GM18951 (cell line): Measurements from ENCODE around the gene DAD1.

Experiments
- POLR2A ChIP-seq: IDR thresholded peaks from 4 replicates; pipeline ENCODE4 v1.6.1; 2011; ENCODE audit warnings: mild to moderate bottlenecking; ENCODE audit not compliant: insufficient read length, insufficient read depth; ENCODE audit errors: extremely low read depth
- in situ Hi-C: fragments of 300-500 bp; cut with MboI; formaldehyde crosslinking; loops from one replicate; pipeline ENCODE4 v1.12.0; 2022; ENCODE audit warnings: low sequenced_read_pairs, mixed read lengths, inconsistent platforms; ENCODE audit not compliant: unreplicated experiment

Gene DAD1

DNA sequence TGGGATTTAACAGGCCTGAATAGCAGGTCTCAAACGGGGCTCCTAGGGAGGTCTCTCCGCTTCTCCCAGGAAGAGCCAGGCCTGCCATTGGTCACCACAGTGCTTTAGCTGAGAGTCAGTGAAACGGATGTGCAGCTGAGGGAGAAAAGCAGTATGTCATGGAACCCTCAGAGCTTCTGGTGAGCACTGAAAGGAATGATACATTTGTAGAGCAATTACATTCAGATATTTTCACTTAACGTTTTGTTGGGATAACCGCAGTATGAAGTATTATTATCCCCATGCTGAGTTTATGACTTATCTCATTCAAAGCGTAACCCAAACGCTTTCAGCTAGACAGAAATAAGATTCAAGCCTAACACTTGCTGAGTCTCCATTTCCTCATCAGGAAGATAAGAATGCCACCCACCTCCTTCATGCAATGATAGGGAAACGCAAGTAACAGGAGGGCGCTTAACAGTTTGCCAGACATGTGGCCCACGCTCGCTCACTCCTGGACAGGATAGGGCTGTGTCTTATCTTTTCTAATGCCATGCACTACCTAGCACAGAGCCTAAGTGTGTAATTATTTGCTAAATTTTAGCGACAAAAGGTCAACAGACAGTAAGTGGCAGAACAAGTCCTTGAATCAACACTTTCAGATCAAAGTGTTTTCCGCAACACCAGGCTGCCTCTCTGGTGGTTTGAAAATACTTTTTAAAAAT is 28.2 kb downstream of the DAD1 start:
- TF ChIP-seq POLR2A = no peak

DNA sequence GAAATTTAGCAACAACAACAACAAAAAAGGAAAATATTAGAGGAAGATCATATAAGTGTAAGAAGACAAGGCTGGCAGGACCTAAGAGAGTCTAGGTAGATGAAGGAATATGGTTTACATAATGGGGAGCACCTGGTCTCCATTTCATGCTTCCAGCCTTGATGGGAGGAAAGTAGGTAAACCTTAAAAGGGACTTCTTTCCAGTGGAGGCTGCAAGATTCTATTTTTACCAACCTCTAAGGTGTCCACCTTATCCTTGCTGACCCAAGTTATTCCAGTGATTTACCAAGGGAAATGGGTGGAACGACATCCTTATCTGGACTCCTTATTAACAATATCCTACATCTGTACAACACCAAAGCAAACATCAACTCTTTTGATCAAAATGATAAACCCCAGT is 30.0 kb downstream of the DAD1 start:
- in situ Hi-C loops = loop anchor here (25.0 kb wide), 1 partner anchor 503 kb away; the partner anchor contains the start of gene CDH24

More for the DNA sequence above, 28.2 kb downstream of the DAD1 start:
- in situ Hi-C loops = loop anchor here (25.0 kb wide), 1 partner anchor 501 kb away; the partner anchor contains the start of gene CDH24

DNA sequence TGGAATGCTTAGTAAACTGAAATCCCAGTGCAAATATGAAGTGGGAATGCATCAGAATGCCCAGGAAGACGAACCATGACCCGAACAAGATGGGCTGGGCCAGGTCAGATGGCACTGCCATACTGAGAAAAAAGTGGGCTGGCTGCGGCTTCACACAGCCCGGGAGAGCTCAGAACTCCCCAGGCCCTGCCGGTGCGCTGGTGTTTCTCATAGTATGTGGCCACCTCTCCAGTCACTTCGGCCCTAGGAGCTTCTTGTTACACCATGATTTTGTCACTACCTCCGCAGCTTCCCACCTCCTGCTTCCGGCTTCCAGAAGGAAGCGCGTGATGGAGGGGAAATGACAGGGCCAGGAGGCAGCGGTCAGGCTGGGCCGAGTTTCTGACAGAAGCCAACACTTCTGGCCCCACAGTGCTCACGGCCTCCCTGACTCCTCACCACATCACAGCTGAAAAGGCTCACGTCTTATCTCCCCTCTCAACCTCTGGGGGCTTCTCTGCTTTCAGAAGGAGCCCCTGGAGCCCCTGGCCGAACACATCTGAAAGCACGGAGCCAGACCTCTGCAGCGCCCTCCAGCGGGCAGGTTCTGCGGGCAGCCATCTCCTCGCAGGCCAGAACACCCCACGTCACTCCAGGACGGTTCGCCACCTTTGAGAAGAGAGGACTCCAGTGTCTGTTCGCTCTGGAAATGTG is 30.7 kb downstream of the DAD1 start:
- in situ Hi-C loops = loop anchor here (25.0 kb wide), 1 partner anchor 504 kb away; the partner anchor contains the start of gene CDH24
- no peak for TF ChIP-seq POLR2A

More for the DNA sequence above, 30.0 kb downstream of the DAD1 start:
- TF ChIP-seq POLR2A = no peak

DNA sequence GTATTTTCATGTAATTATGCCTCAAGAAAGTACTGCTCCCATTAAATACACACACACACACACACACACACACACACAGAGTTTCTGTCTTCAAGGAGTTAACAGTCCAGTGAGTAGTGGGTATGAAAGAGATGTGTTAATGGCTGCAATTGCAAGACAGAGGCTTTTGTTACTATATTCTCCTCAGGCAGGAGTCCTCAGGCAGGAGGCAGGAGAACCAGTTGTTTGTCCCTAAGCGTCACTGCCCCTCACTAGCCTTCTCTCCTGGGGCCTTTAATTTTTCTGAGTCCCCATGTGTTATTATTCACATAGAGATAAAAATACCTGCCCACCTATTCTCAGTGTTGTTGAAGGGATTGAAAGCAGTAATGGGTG is 31.2 kb downstream of the DAD1 start:
- TF ChIP-seq POLR2A = no peak
- in situ Hi-C loops = loop anchor here (25.0 kb wide), 1 partner anchor 504 kb away; the partner anchor contains the start of gene CDH24

DNA sequence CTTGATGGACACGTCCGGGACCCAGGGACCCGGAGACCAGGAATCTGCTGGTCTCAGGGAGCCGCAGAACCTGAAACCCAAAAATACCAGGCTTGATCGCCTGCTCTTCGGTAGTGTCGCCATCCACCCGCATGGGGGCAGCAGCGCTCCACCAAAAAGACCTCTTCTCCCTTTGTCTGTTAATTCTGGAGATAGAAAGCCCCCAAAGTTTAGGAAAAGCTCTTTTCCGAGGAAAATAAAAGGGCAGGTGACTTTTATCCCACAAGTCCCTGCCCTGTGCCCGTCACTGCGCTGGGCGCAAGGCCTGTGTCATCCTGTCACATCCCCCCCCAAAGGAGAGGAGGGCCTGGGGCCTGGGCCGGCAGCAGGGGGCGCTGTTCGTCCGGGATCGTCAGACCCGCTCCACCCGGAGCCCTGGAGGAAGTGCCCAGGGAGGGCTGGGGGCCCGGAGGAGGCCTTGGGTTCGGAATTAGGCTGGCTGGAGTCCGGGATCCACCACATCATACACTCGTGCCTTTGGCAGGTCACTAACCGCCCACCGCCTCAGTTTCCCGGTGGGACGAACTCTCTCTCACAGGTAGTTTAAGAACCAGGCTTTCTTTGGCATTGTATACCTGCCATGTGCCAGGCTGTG is 31.9 kb downstream of the DAD1 start:
- in situ Hi-C loops = loop anchor here (25.0 kb wide), 1 partner anchor 505 kb away; the partner anchor contains the start of gene CDH24
- TF ChIP-seq POLR2A = no peak

DNA sequence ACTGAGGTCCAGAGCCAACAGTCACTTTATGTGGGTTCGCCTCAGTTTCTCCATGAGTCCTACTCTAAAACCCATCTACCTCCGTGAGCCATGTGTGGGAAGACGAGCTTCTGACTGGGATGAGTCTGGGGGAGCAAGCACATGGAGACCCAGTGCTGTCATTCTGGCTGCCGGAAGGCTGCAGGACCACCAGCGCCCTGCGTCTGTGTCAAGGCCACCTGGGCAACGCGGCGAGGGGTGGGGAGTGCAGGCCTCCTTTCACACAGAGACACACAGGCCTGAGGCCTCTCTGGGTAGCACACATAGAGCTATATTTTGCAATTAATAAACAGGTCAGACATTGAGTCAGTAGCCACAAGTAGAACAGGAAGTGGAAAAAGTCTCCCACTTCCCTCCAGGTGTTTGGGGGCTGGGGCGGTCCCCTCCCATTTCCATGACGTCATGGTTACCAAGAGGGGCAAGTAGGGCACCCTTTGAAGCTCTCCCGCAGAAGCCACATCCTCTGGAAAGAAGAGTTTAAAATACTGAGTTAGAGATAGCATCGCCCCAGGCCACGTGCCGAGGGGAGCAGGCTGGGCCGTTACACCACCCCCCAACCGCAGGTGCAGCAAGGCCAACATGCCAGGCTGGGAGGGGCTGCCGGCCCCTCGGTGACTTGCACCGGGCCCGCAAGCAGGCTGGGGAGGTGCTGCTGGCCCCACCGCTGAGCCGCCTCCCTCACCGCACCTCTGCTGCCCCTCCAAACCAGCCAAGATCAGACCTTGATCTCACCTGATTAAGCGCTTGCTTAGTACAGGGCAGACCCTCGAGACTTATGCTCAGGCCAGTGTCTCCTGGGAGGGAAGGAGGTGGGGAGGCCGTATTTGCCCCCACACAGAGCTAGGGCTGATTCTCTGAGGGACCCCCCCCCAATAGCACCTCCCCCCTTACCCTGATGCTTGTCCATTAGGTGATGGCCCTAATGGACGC is 32.7 kb downstream of the DAD1 start:
- TF ChIP-seq POLR2A = peak; percentile 56
- in situ Hi-C loops = loop anchor here (25.0 kb wide), 1 partner anchor 506 kb away; the partner anchor contains the start of gene CDH24

DNA sequence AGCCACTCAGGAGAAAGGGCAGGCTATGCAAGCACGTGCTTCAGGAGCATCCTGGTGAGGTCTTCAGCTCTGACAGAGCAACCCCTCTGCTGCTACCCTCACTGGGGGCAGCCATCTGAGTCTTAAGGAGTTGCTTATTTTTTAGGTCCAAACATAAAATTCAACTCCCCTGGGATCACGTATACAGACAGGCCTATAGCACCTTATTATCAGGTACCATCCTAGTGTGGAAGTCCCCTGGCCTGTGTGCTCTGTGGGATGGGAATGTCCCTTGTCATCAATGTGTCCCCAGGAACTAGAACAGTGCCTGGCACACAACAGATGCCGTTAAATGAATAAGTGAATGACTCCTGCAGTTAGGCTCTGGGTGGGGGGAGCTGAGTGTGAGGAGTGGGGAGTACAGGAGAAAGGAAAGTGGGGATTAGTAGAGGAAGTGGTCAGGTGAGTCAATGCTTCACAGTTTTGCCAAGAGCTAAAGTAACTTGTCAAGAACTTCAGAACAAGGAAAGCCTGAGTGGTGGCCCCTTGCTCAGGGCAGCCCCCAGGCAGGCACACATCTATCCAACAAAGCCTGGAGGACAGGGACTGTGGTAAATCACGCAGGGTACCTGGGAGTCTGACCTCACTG is 33.5 kb downstream of the DAD1 start:
- no peak for TF ChIP-seq POLR2A

DNA sequence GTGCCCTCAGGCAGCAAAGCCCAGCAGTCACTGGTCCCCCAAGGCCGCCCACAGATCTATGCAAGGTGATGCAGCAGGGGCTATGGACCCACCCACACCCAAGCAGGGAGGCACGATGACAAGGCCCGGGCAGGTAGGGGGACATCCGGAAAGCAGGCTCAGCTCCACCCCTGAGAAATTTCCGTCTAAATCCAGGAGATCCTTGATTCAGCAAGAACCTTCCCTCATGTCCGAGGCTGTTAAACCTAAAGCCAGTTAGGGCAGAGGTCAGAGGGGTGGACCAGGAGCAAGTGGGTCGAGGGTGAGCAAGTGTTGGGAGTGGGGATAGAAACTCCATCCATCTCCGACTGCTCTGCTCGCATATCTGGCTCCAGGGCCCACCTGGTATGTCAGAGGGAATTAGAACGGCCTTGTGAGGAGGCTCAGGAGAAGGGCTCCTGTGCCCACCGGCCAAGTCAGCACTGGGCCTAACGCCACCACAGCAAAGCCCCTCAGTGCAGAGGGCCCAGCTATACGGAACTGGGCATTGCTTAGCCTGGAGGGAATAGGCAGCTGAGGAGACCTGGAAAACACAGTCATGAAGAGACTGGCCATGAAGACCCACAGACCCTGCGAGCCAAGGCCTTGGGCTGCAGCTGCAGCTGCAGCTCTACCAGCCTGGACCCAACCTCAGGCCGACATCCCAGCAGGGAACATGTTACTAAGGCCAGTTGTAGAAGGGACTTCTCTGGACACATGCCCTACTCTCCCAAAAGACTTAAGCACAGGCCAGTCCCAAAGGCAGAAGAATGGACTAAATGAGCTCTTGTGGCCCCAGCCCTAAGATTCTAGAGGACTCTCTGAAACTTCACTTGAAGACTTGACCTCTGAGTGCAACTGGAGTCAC is 34.3 kb downstream of the DAD1 start:
- in situ Hi-C loops = loop anchor here (25.0 kb wide), 1 partner anchor 508 kb away; the partner anchor contains the start of gene CDH24

More for the DNA sequence above, 33.5 kb downstream of the DAD1 start:
- in situ Hi-C loops = loop anchor here (25.0 kb wide), 1 partner anchor 507 kb away; the partner anchor contains the start of gene CDH24

DNA sequence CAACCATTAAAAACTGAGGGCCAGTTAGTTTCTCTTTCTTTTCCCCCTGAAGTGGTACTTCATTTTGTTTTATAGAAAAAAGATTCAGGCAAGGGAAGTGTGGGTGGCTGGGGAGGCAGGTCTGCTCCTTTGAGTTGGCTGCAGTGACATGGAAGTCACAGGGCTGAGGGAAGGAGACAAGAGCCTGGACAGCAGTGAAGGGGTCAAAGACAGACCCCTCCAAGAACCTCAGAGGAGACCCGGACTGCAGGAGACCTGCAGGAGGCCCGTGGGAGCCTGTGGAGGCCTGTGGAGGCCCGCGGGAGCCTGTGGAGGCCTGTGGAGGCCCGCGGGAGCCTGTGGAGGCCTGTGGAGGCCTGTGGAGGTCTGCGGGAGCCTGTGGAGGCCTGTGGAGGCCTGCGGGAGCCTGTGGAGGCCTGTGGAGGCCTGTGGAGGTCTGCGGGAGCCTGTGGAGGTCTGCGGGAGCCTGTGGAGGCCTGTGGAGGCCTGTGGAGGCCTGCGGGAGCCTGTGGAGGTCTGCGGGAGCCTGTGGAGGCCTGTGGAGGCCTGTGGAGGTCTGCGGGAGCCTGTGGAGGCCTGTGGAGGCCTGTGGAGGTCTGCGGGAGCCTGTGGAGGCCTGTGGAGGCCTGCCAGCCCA is 35.0 kb downstream of the DAD1 start:
- in situ Hi-C loops = loop anchor here (25.0 kb wide), 1 partner anchor 508 kb away; the partner anchor contains the start of gene CDH24

More for the DNA sequence above, 34.3 kb downstream of the DAD1 start:
- TF ChIP-seq POLR2A = no peak

DNA sequence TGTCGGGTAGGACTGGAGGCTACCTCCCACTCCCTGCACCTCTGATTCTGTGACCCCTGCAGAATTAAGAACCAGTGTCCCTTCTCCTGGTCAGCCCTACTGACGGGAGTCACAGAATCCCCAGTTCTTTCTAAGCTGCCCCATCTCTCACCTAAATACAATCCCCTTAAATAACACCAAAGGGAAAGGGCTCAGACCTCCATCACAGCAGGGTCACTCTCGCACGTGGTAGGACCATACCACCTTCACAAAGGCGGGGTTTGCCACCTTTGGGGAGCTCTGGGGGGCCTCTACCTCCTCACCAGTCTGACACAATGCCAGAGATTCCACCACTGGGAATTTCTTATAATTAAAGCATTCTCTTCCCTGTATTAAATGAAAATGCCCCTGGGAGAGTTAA is 35.6 kb downstream of the DAD1 start:
- no peak for TF ChIP-seq POLR2A
- in situ Hi-C loops = loop anchor here (25.0 kb wide), 1 partner anchor 509 kb away; the partner anchor contains the start of gene CDH24

DNA sequence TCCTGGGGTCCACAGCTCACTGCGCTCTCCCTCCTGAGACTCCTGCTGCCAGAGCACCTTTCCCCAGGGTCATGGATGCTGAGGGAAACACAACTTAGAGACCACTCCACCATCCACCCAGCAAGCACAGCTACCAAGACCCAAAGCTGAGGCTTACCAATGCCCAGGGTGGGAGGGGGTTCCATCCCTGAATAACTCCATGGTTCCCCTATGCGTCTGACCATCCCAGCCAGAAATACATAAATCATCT is 36.3 kb downstream of the DAD1 start:
- no peak for TF ChIP-seq POLR2A
- in situ Hi-C loops = loop anchor here (25.0 kb wide), 1 partner anchor 510 kb away; the partner anchor contains the start of gene CDH24
